Measurements from ENCODE around the gene SASH1. TPM values are rescaled to one million over a fixed set of nuclear protein-coding genes. Genes with fewer than 3 reads are reported as not detected.

The SASH1 gene
- total RNA-seq, 5 donors from 2014 or later (not counting 1 experiment from before 2014, with no cell fraction given): 0.26 to 5.5 (median 0.95) TPM

GRCh38 chr6:148457137-148457842 is 114.7 kb downstream of the SASH1 start:
- H3K4me1 ChIP-seq (ENCODE audit: control insufficient read depth in 1 of 2, extremely low read depth in 1 of 2, insufficient read depth in 2 of 2, low read length in 2 of 2): peaks cover 0 to 8% of the 10 kb centered on the region in 2 experiments
- Mint-ChIP-seq H3K27me3 (peaks cover 0 to 7% of the 10 kb centered on the region in 2 donors), H3K27ac (no peak overlapping the region), H3K9me3 (no peaks in the 10 kb centered on the region), H3K4me1 (peaks cover 0 to 3% (median 2%) of the 10 kb centered on the region in 3 donors), H3K4me3 (no peak overlapping the region), H3K36me3 (no peaks in the 10 kb centered on the region)
- no peak for ATAC-seq (replicated peaks in 1 of 4)
- WGBS (ENCODE audit: insufficient coverage): 92% methylated on average over 5 of the region's 10 CpGs
- H3K4me3 ChIP-seq (ENCODE audit: control insufficient read depth in 1 of 2, extremely low read depth in 1 of 2, low read length in 1 of 2): no peak overlapping the region
- ChIA-PET CTCF (no interaction called here), POLR2A (no interaction called here)
- peaks cover 0 to 11% of the 10 kb centered on the region in 2 experiments for H3K27me3 ChIP-seq (replicated peaks in 1 of 2; ENCODE audit: control insufficient read depth in 2 of 2, extremely low read depth in 1 of 2, insufficient read depth in 2 of 2, low read length in 1 of 2)
- H3K27ac ChIP-seq (ENCODE audit: low read length): no peak overlapping the region
- DNase-seq: no peak
- H3K36me3 ChIP-seq (ENCODE audit: control insufficient read depth in 2 of 2, extremely low read depth in 1 of 2, insufficient read depth in 1 of 2, low read length in 1 of 2): no peaks in the 10 kb centered on the region
- H3K9me3 ChIP-seq: no peaks in the 10 kb centered on the region

GRCh38 chr6:148457843-148458159 is 115.2 kb downstream of the SASH1 start:
- Histone ChIP-seq H3K27me3 (replicated peaks in 1 of 2; ENCODE audit: control insufficient read depth in 2 of 2, extremely low read depth in 1 of 2, insufficient read depth in 2 of 2, low read length in 1 of 2) (peaks cover 0 to 11% of the 10 kb centered on the region in 2 experiments), H3K27ac (ENCODE audit: low read length) (no peak overlapping the region), H3K4me3 (ENCODE audit: control insufficient read depth in 1 of 2, extremely low read depth in 1 of 2, low read length in 1 of 2) (no peak overlapping the region), H3K36me3 (ENCODE audit: control insufficient read depth in 2 of 2, extremely low read depth in 1 of 2, insufficient read depth in 1 of 2, low read length in 1 of 2) (no peaks in the 10 kb centered on the region), H3K9me3 (no peaks in the 10 kb centered on the region), H3K4me1 (ENCODE audit: control insufficient read depth in 1 of 2, extremely low read depth in 1 of 2, insufficient read depth in 2 of 2, low read length in 2 of 2) (peaks cover 0 to 3% of the 10 kb centered on the region in 2 experiments)
- POLR2A ChIA-PET: no interaction called here
- DNase-seq: no peak
- no peak for ATAC-seq (replicated peaks in 1 of 4)
- Mint-ChIP-seq H3K27ac (no peak overlapping the region), H3K4me1 (no peaks in the 10 kb centered on the region), H3K36me3 (no peaks in the 10 kb centered on the region), H3K4me3 (no peak overlapping the region), H3K9me3 (no peaks in the 10 kb centered on the region), H3K27me3 (peaks cover 0 to 7% of the 10 kb centered on the region in 2 donors)
- CTCF ChIA-PET: no interaction called here
- WGBS (ENCODE audit: insufficient coverage): no CpG with 5 or more reads among the region's 4 CpGs

- Mint-ChIP-seq H3K27ac (no peak overlapping the region), H3K9me3 (no peaks in the 10 kb centered on the region), H3K4me1 (no peaks in the 10 kb centered on the region), H3K36me3 (no peaks in the 10 kb centered on the region), H3K27me3 (peaks cover 3 to 7% of the 10 kb centered on the region in 2 donors), H3K4me3 (no peak overlapping the region)
- POLR2A ChIA-PET: no interaction called here
- peaks cover 0 to 7% of the 10 kb centered on the region in 2 experiments for H3K27me3 ChIP-seq (replicated peaks in 1 of 2; ENCODE audit: control insufficient read depth in 2 of 2, extremely low read depth in 1 of 2, insufficient read depth in 2 of 2, low read length in 1 of 2)
- H3K4me3 ChIP-seq (ENCODE audit: control insufficient read depth in 1 of 2, extremely low read depth in 1 of 2, low read length in 1 of 2): no peak overlapping the region
- no peak for DNase-seq
- CTCF ChIA-PET: no interaction called here
- no peaks in the 10 kb centered on the region for H3K9me3 ChIP-seq
- H3K36me3 ChIP-seq (ENCODE audit: control insufficient read depth in 2 of 2, extremely low read depth in 1 of 2, insufficient read depth in 1 of 2, low read length in 1 of 2): no peaks in the 10 kb centered on the region
- no peaks in the 10 kb centered on the region for H3K4me1 ChIP-seq (ENCODE audit: control insufficient read depth in 1 of 2, extremely low read depth in 1 of 2, insufficient read depth in 2 of 2, low read length in 2 of 2)
- 81% methylated on average over 3 of the region's 4 CpGs for whole genome bisulfite sequencing (ENCODE audit: insufficient coverage)
- no peak overlapping the region for H3K27ac ChIP-seq (ENCODE audit: low read length)
- ATAC-seq (replicated peaks in 1 of 4): no peak
These were observed 116.6 kb downstream of the SASH1 start for GRCh38 chr6:148459238-148459637.

GRCh38 chr6:148460876-148461646 is 118.4 kb downstream of the SASH1 start:
- Mint-ChIP-seq H3K36me3 (no peaks in the 10 kb centered on the region), H3K9me3 (no peaks in the 10 kb centered on the region), H3K4me1 (peaks cover 0 to 8% (median 0%) of the 10 kb centered on the region in 3 donors), H3K27ac (no peak overlapping the region), H3K4me3 (no peak overlapping the region), H3K27me3 (peaks cover 6 to 9% of the 10 kb centered on the region in 2 donors)
- ATAC-seq (replicated peaks in 1 of 4): no peak
- no peak for DNase-seq
- 100% methylated on average over 2 of the region's 6 CpGs for whole genome bisulfite sequencing (ENCODE audit: insufficient coverage)
- no peaks in the 10 kb centered on the region for H3K36me3 ChIP-seq (ENCODE audit: control insufficient read depth in 2 of 2, extremely low read depth in 1 of 2, insufficient read depth in 1 of 2, low read length in 1 of 2)
- H3K27me3 ChIP-seq (replicated peaks in 1 of 2; ENCODE audit: control insufficient read depth in 2 of 2, extremely low read depth in 1 of 2, insufficient read depth in 2 of 2, low read length in 1 of 2): peaks cover 0 to 12% of the 10 kb centered on the region in 2 experiments
- CTCF ChIA-PET: no interaction called here
- no peaks in the 10 kb centered on the region for H3K9me3 ChIP-seq
- H3K27ac ChIP-seq (ENCODE audit: low read length): no peak overlapping the region
- H3K4me1 ChIP-seq (ENCODE audit: control insufficient read depth in 1 of 2, extremely low read depth in 1 of 2, insufficient read depth in 2 of 2, low read length in 2 of 2): no peaks in the 10 kb centered on the region
- H3K4me3 ChIP-seq (ENCODE audit: control insufficient read depth in 1 of 2, extremely low read depth in 1 of 2, low read length in 1 of 2): no peak overlapping the region
- POLR2A ChIA-PET: no interaction called here

GRCh38 chr6:148461986-148462577 is 119.4 kb downstream of the SASH1 start:
- H3K4me3 ChIP-seq (ENCODE audit: control insufficient read depth in 1 of 2, extremely low read depth in 1 of 2, low read length in 1 of 2): no peak overlapping the region
- WGBS (ENCODE audit: insufficient coverage): 45% methylated on average over 1 of the region's 2 CpGs
- H3K9me3 ChIP-seq: no peaks in the 10 kb centered on the region
- no peaks in the 10 kb centered on the region for H3K36me3 ChIP-seq (ENCODE audit: control insufficient read depth in 2 of 2, extremely low read depth in 1 of 2, insufficient read depth in 1 of 2, low read length in 1 of 2)
- Mint-ChIP-seq H3K27me3 (peaks cover 4 to 9% of the 10 kb centered on the region in 2 donors), H3K4me3 (no peak overlapping the region), H3K4me1 (peaks cover 0 to 8% (median 0%) of the 10 kb centered on the region in 3 donors), H3K9me3 (no peaks in the 10 kb centered on the region), H3K36me3 (no peaks in the 10 kb centered on the region), H3K27ac (no peak overlapping the region)
- ChIA-PET POLR2A (no interaction called here), CTCF (no interaction called here)
- no peak for DNase-seq
- ATAC-seq (replicated peaks in 1 of 4): no peak
- H3K27ac ChIP-seq (ENCODE audit: low read length): no peak overlapping the region
- peaks cover 0 to 7% of the 10 kb centered on the region in 2 experiments for H3K27me3 ChIP-seq (replicated peaks in 1 of 2; ENCODE audit: control insufficient read depth in 2 of 2, extremely low read depth in 1 of 2, insufficient read depth in 2 of 2, low read length in 1 of 2)
- H3K4me1 ChIP-seq (ENCODE audit: control insufficient read depth in 1 of 2, extremely low read depth in 1 of 2, insufficient read depth in 2 of 2, low read length in 2 of 2): no peaks in the 10 kb centered on the region

GRCh38 chr6:148463671-148464070 is 121.0 kb downstream of the SASH1 start:
- H3K4me1 Mint-ChIP-seq: peaks cover 0 to 8% (median 0%) of the 10 kb centered on the region in 3 donors
- ATAC-seq (replicated peaks in 1 of 4): no peak
- H3K4me3 Mint-ChIP-seq: no peak overlapping the region
- no peak for DNase-seq
- H3K36me3 ChIP-seq (ENCODE audit: control insufficient read depth in 2 of 2, extremely low read depth in 1 of 2, insufficient read depth in 1 of 2, low read length in 1 of 2): no peaks in the 10 kb centered on the region
- no peaks in the 10 kb centered on the region for H3K4me1 ChIP-seq (ENCODE audit: control insufficient read depth in 1 of 2, extremely low read depth in 1 of 2, insufficient read depth in 2 of 2, low read length in 2 of 2)
- no peaks in the 10 kb centered on the region for H3K9me3 ChIP-seq
- H3K27me3 ChIP-seq (replicated peaks in 1 of 2; ENCODE audit: control insufficient read depth in 2 of 2, extremely low read depth in 1 of 2, insufficient read depth in 2 of 2, low read length in 1 of 2): peaks cover 0 to 7% of the 10 kb centered on the region in 2 experiments
- POLR2A ChIA-PET: no interaction called here
- H3K36me3 Mint-ChIP-seq: no peaks in the 10 kb centered on the region
- no CpG with 5 or more reads among the region's 2 CpGs for WGBS (ENCODE audit: insufficient coverage)
- CTCF ChIA-PET: interaction anchor here (0.6 to 0.9 kb wide), 3 partner anchors 286 to 1614 kb away, joined by 4 to 7 read pairs (median 5); no protein-coding TSS in a partner anchor
- H3K27ac Mint-ChIP-seq: no peak overlapping the region
- H3K27me3 Mint-ChIP-seq: peaks cover 6 to 9% of the 10 kb centered on the region in 2 donors
- no peak overlapping the region for H3K4me3 ChIP-seq (ENCODE audit: control insufficient read depth in 1 of 2, extremely low read depth in 1 of 2, low read length in 1 of 2)
- no peaks in the 10 kb centered on the region for H3K9me3 Mint-ChIP-seq
- H3K27ac ChIP-seq (ENCODE audit: low read length): no peak overlapping the region

Data from T-cell (primary cell).